ENCODE results near the gene ZNF595. TPM values are rescaled to one million over a fixed set of nuclear protein-coding genes. Genes with fewer than 3 reads are reported as not detected.

ZNF595 gene
- total RNA-seq, 2 donors from 2014 or later: 8.9 to 67.9 TPM

DNA sequence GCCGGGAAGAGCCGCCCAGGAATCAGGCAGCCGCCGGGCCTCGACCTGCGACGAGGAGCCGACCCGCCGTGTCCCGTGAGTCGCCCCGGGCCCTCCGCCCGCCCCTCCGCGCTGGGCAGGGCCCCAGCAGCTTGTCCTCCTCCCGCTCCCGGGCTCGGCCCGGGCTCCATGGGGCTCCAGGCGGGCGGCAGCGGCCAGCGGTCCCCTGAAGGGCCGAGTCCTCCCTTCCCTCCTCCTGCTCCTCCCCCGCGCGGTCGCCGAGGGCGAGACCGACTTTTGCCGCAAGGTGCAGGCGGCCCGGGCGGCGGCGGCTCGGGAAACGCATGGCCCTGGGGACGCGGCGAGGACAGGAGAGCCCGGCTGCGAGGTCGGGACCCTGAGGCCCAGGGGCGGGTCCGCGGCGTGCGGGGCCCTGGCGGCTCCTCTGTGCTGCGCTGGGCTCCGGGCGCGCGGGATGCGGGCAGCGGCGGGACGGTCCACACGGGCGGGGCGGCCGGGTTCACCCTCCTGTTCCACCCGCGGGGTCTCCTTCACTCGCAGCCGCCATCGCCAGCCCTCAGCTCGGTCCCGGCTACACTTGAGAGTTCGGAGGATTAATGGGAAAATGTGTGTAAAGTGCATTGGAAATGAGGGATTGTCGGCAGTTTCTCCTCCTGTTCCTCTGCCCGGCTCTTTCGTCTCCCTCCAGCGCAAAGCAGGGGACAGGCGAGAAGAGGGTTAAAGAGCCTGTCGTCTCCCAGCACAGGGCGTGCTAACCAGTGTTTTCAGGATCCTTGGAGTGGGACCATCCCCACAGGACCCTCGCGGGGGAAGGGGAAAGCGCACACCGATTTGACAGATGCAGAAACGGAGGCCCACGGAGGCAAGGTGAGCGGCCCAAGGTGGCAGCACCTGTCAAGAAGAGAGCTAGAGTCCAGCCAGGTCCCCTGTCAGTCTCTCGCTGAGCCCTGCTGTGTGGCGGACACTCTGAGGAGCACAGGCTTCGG, 54.6 kb downstream of the ZNF595 start:
- H3K36me3 ChIP-seq: no peaks in the 10 kb centered on the region
- H3K4me1 ChIP-seq (ENCODE audit: control insufficient read depth in 1 of 2, low read depth in 2 of 2): no peaks in the 10 kb centered on the region
- ATAC-seq (ENCODE audit: insufficient number of reproducible peaks, low FRiP score, low read depth) (no peak), DNase-seq (ENCODE audit: low spot score) (no peak)
- H3K4me3 ChIP-seq: peak overlapping the region; percentile 39
- peaks cover 9% of the 10 kb centered on the region for H3K9me3 ChIP-seq
- H3K27ac ChIP-seq: no peak overlapping the region
- TF ChIP-seq, protein P1, sequence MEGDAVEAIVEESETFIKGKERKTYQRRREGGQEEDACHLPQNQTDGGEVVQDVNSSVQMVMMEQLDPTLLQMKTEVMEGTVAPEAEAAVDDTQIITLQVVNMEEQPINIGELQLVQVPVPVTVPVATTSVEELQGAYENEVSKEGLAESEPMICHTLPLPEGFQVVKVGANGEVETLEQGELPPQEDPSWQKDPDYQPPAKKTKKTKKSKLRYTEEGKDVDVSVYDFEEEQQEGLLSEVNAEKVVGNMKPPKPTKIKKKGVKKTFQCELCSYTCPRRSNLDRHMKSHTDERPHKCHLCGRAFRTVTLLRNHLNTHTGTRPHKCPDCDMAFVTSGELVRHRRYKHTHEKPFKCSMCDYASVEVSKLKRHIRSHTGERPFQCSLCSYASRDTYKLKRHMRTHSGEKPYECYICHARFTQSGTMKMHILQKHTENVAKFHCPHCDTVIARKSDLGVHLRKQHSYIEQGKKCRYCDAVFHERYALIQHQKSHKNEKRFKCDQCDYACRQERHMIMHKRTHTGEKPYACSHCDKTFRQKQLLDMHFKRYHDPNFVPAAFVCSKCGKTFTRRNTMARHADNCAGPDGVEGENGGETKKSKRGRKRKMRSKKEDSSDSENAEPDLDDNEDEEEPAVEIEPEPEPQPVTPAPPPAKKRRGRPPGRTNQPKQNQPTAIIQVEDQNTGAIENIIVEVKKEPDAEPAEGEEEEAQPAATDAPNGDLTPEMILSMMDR (IDR thresholded peaks at IDR 0.05): no peak
- no peaks in the 10 kb centered on the region for H3K27me3 ChIP-seq (replicated peaks; ENCODE audit: insufficient read depth)

DNA sequence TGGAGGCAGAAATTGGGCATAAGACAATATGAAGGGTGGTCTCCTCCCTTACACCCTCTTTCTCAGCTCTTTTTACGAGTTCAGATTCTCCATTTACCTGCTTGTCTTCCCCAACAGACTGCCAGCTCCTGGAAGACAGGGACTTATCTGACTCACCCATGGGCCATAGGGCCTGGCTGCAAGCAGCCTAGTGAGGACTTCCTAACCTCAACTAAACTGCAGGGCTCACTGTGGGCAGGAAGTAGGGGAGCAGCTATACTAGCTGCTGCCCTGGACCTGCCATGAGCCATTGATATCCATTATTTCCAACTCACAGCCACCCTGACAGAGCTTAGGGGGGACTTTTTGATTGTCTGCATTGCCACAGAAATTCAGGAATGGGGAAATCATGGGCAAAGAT, 59.6 kb downstream of the ZNF595 start:
- Histone ChIP-seq H3K27me3 (replicated peaks; ENCODE audit: insufficient read depth) (no peaks in the 10 kb centered on the region), H3K9me3 (no peaks in the 10 kb centered on the region), H3K36me3 (no peaks in the 10 kb centered on the region), H3K27ac (no peak overlapping the region), H3K4me1 (ENCODE audit: control insufficient read depth in 1 of 2, low read depth in 2 of 2) (no peaks in the 10 kb centered on the region), H3K4me3 (no peak overlapping the region)
- no peak for DNase-seq (ENCODE audit: low spot score)
- TF ChIP-seq, protein P1 (IDR thresholded peaks at IDR 0.05): no peak
- no peak for ATAC-seq (ENCODE audit: insufficient number of reproducible peaks, low FRiP score, low read depth)

DNA sequence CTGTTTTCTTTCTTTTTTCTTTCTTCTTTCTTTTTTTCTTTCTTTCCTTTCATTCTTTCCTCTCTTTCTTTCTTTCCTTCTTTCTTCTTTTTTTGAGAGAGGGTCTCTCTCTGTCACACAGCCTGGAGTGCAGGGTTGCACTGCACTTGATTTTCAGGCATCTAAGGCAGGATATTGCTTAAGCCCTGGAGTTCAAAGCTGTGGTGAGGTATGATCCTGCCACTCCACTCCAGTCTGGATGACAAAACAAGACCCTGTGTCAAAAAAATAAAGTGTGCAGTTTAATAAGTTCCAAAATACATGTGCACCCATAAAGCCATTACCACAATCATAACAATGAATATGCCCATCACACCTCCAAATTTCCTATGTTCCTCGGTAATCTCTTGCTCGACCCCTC, 60.6 kb downstream of the ZNF595 start:
- no peak for ATAC-seq (ENCODE audit: insufficient number of reproducible peaks, low FRiP score, low read depth)

DNA sequence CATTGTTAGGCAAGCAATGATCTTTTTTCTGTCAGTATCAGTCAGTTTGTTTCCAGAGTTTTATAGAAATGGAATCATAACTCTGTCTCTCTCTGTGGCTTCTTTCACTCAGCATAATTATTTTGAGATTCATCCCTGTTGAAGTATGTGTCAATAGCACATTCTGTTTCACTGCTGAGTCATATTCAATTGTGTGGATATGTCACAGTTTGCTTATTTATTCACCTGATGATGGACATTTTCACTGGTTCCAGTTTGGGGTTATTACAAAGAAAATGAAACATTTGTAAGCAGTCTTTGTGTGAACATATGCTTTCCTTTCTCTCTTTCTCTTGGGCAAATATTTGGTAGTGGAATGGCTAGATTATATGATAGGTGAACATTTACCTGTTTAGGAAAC, 61.0 kb downstream of the ZNF595 start:
- TF ChIP-seq, protein P1 (IDR thresholded peaks at IDR 0.05): no peak
- no peaks in the 10 kb centered on the region for H3K27me3 ChIP-seq (replicated peaks; ENCODE audit: insufficient read depth)
- no peak for ATAC-seq (ENCODE audit: insufficient number of reproducible peaks, low FRiP score, low read depth)

More for the DNA sequence above, 60.6 kb downstream of the ZNF595 start:
- Histone ChIP-seq H3K4me3 (no peak overlapping the region), H3K27ac (no peak overlapping the region), H3K4me1 (ENCODE audit: control insufficient read depth in 1 of 2, low read depth in 2 of 2) (no peaks in the 10 kb centered on the region), H3K9me3 (no peaks in the 10 kb centered on the region), H3K36me3 (no peaks in the 10 kb centered on the region), H3K27me3 (replicated peaks; ENCODE audit: insufficient read depth) (no peaks in the 10 kb centered on the region)
- no peak for DNase-seq (ENCODE audit: low spot score)
- TF ChIP-seq, protein P1 (IDR thresholded peaks at IDR 0.05): no peak

DNA sequence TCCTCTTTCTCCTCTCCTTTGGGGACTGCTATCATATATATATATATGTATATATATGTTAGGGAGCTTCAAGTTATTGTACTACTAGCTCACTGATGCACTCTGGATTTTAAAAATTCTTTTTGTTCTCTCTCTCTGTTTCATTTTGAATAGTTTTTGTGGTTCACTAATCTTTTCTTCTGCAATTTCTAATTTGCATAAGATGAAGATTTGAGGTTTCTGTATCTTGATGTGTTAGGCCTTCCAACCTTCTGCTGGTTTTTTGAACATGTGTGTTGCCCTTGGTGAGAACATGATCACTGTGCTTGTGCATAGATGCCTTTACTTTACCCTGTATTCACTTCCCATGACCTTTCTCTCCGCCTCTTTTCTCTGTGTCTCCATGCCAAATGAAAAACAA, 63.4 kb downstream of the ZNF595 start:
- Histone ChIP-seq H3K9me3 (no peaks in the 10 kb centered on the region), H3K4me3 (no peak overlapping the region), H3K27ac (no peak overlapping the region), H3K36me3 (no peaks in the 10 kb centered on the region), H3K27me3 (replicated peaks; ENCODE audit: insufficient read depth) (no peaks in the 10 kb centered on the region), H3K4me1 (ENCODE audit: control insufficient read depth in 1 of 2, low read depth in 2 of 2) (no peaks in the 10 kb centered on the region)
- no peak for DNase-seq (ENCODE audit: low spot score)
- TF ChIP-seq, protein P1 (IDR thresholded peaks at IDR 0.05): no peak
- no peak for ATAC-seq (ENCODE audit: insufficient number of reproducible peaks, low FRiP score, low read depth)

More for the DNA sequence above, 61.0 kb downstream of the ZNF595 start:
- Histone ChIP-seq H3K4me1 (ENCODE audit: control insufficient read depth in 1 of 2, low read depth in 2 of 2) (no peaks in the 10 kb centered on the region), H3K36me3 (no peaks in the 10 kb centered on the region), H3K9me3 (no peaks in the 10 kb centered on the region), H3K27ac (no peak overlapping the region), H3K4me3 (no peak overlapping the region)
- DNase-seq (ENCODE audit: low spot score): no peak
